Measurements from ENCODE around the gene PRPF8. TPM values are rescaled to one million over a fixed set of nuclear protein-coding genes. Genes with fewer than 3 reads are reported as not detected.

The PRPF8 gene
- total and polyA plus RNA-seq, 2 of the 13 experiments (the other 11 are each of a cell fraction or from before 2014, with no cell fraction given): 112 to 179 TPM

- TF ChIP-seq KIAA2018 (CRISPR knock-in tag; IDR thresholded peaks at IDR 0.05; ENCODE audit: borderline replicate concordance) (no peak), POLR2G (IDR thresholded peaks at IDR 0.05; ENCODE audit: low read depth, low read length) (peak; percentile 39; the same call in 1 of the 2 replicates), KLF12 (CRISPR knock-in tag; IDR thresholded peaks at IDR 0.05; ENCODE audit: borderline replicate concordance) (peak; percentile 46; the same call in 1 of the 2 replicates), ZNF577 (CRISPR knock-in tag; IDR thresholded peaks at IDR 0.05; ENCODE audit: borderline replicate concordance, low read depth) (no peak), SP1 (IDR thresholded peaks at IDR 0.05) (no peak), SP1 (CRISPR knock-in tag; IDR thresholded peaks at IDR 0.05) (no peak), CHD2 (IDR thresholded peaks at IDR 0.05; ENCODE audit: low read depth, low read length) (no peak), ZNF724P (CRISPR knock-in tag; IDR thresholded peaks at IDR 0.05; ENCODE audit: borderline replicate concordance) (peak; percentile 54; the same call in 1 of the 2 replicates), CCAR2 (optimal IDR thresholded peaks at IDR 0.05; ENCODE audit: low read depth, low read length) (no peak), BCLAF1 (IDR thresholded peaks at IDR 0.05) (no peak)
- TF ChIP-seq, protein P1, sequence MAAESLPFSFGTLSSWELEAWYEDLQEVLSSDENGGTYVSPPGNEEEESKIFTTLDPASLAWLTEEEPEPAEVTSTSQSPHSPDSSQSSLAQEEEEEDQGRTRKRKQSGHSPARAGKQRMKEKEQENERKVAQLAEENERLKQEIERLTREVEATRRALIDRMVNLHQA (CRISPR knock-in tag; IDR thresholded peaks at IDR 0.05): no peak
- TF ChIP-seq, protein P2, sequence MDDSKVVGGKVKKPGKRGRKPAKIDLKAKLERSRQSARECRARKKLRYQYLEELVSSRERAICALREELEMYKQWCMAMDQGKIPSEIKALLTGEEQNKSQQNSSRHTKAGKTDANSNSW (CRISPR knock-in tag; IDR thresholded peaks at IDR 0.05; ENCODE audit: borderline replicate concordance): no peak
- TF ChIP-seq, protein P3, sequence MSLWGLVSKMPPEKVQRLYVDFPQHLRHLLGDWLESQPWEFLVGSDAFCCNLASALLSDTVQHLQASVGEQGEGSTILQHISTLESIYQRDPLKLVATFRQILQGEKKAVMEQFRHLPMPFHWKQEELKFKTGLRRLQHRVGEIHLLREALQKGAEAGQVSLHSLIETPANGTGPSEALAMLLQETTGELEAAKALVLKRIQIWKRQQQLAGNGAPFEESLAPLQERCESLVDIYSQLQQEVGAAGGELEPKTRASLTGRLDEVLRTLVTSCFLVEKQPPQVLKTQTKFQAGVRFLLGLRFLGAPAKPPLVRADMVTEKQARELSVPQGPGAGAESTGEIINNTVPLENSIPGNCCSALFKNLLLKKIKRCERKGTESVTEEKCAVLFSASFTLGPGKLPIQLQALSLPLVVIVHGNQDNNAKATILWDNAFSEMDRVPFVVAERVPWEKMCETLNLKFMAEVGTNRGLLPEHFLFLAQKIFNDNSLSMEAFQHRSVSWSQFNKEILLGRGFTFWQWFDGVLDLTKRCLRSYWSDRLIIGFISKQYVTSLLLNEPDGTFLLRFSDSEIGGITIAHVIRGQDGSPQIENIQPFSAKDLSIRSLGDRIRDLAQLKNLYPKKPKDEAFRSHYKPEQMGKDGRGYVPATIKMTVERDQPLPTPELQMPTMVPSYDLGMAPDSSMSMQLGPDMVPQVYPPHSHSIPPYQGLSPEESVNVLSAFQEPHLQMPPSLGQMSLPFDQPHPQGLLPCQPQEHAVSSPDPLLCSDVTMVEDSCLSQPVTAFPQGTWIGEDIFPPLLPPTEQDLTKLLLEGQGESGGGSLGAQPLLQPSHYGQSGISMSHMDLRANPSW (CRISPR knock-in tag; IDR thresholded peaks at IDR 0.05; ENCODE audit: borderline replicate concordance): no peak
Observed at GRCh38 chr17:1724351-1724868, 39.7 kb upstream of the PRPF8 start, which contains the start of gene WDR81 (continued).
